Endometrial microvascular endothelial cells (primary cell): Measurements from ENCODE around the gene KRT34. TPM values are rescaled to one million over a fixed set of nuclear protein-coding genes. Genes with fewer than 3 reads are reported as not detected.
"Not testable (repeated sequence)": the region's sequence is repeated elsewhere in the genome, so short reads cannot be mapped to it uniquely, and the experiment has no call there.

ENCODE experiments used
- in situ Hi-C: cut with HindIII; loops from 2 replicates; pipeline ENCODE4 v1.10.0; 2017; ENCODE audit warnings: low sequenced_read_pairs, low pct_unique_long_range_greater_than_20kb; ENCODE audit errors: inconsistent ontology term
- total RNA-seq: library from RNA; depleted of rRNA; stranded (reverse); fragments of >200 nt; gene quantifications from one replicate; pipeline ENCODE4 v1.2.3, GENCODE V29; 2015; ENCODE audit errors: inconsistent ontology term

KRT34 gene
- not detected for total RNA-seq

- in situ Hi-C loops: not testable (repeated sequence)
Observed at GRCh38 chr17:41381943-41382342, at the start of gene KRT34. Gene KRT34, minus strand, starts transcription at chr17:41382306. Its CDS starts 60 bp downstream, at chr17:41382246.

- in situ Hi-C loops: not testable (repeated sequence)
Observed at GRCh38 chr17:41430376-41430775, 48.3 kb upstream of the KRT34 start.

GRCh38 chr17:41429667-41430066 is 47.6 kb upstream of the KRT34 start:
- in situ Hi-C loops: no loop called here

- in situ Hi-C loops: no loop called here
Observed at GRCh38 chr17:41428591-41429291, 46.6 kb upstream of the KRT34 start.

GRCh38 chr17:41424111-41424635 is 42.1 kb upstream of the KRT34 start, which contains the start of gene KRT37:
Gene KRT37, minus strand, starts transcription at chr17:41424585. Its CDS starts 62 bp downstream, at chr17:41424523.
- in situ Hi-C loops: no loop called here

GRCh38 chr17:41422586-41422985 is 40.5 kb upstream of the KRT34 start:
- in situ Hi-C loops: not testable (repeated sequence)

GRCh38 chr17:41421617-41422016 is 39.5 kb upstream of the KRT34 start:
- in situ Hi-C loops: no loop called here

- in situ Hi-C loops: no loop called here
Observed at GRCh38 chr17:41421116-41421515, 39.0 kb upstream of the KRT34 start.

GRCh38 chr17:41420134-41420533 is 38.0 kb upstream of the KRT34 start:
- in situ Hi-C loops: no loop called here

- in situ Hi-C loops: no loop called here
Observed at GRCh38 chr17:41419716-41420115, 37.6 kb upstream of the KRT34 start.

GRCh38 chr17:41418116-41418860 is 36.2 kb upstream of the KRT34 start:
- in situ Hi-C loops: no loop called here

GRCh38 chr17:41417576-41418015 is 35.5 kb upstream of the KRT34 start:
- in situ Hi-C loops: no loop called here

GRCh38 chr17:41417127-41417526 is 35.0 kb upstream of the KRT34 start:
- in situ Hi-C loops: no loop called here

- in situ Hi-C loops: no loop called here
Observed at GRCh38 chr17:41416479-41416878, 34.4 kb upstream of the KRT34 start.

- in situ Hi-C loops: no loop called here
Observed at GRCh38 chr17:41415833-41416335, 33.8 kb upstream of the KRT34 start.

- in situ Hi-C loops: no loop called here
Observed at GRCh38 chr17:41415411-41415810, 33.3 kb upstream of the KRT34 start.

- in situ Hi-C loops: no loop called here
Observed at GRCh38 chr17:41413982-41414381, 31.9 kb upstream of the KRT34 start.

- in situ Hi-C loops: no loop called here
Observed at GRCh38 chr17:41413353-41413957, 31.3 kb upstream of the KRT34 start.

- in situ Hi-C loops: no loop called here
Observed at GRCh38 chr17:41411072-41411840, 29.1 kb upstream of the KRT34 start.
